Measurements from ENCODE around the gene NAE1. TPM values are rescaled to one million over a fixed set of nuclear protein-coding genes. Genes with fewer than 3 reads are reported as not detected.

NAE1 gene
- total RNA-seq, 1 experiment from 2014 or later = 129 TPM

GRCh38 chr16:66814734-66815133, 16.0 kb downstream of the NAE1 start:
- Mint-ChIP-seq H3K36me3 (peaks cover 78% of the 10 kb centered on the region), H3K4me3 (no peak overlapping the region), H3K9me3 (no peaks in the 10 kb centered on the region), H3K27ac (no peak overlapping the region), H3K27me3 (ENCODE audit: low read depth) (no peaks in the 10 kb centered on the region), H3K4me1 (no peaks in the 10 kb centered on the region)
- ATAC-seq (no peak), DNase-seq (ENCODE audit: low spot score) (no peak)
- TF ChIP-seq USF1 (CRISPR knock-in tag; IDR thresholded peaks at IDR 0.05) = no peak
- no peak for TF ChIP-seq PREB (CRISPR knock-in tag; IDR thresholded peaks at IDR 0.05; ENCODE audit: borderline replicate concordance)
- no peak for TF ChIP-seq EMX1 (CRISPR knock-in tag; IDR thresholded peaks at IDR 0.05)
- TF ChIP-seq ZNF512 (CRISPR knock-in tag; IDR thresholded peaks at IDR 0.05; ENCODE audit: borderline replicate concordance) = no peak
- TF ChIP-seq ETV6 (CRISPR knock-in tag; IDR thresholded peaks at IDR 0.05) = no peak
- TF ChIP-seq KAT7 (CRISPR knock-in tag; IDR thresholded peaks at IDR 0.05; ENCODE audit: borderline replicate concordance) = no peak
- TF ChIP-seq ESRRA (CRISPR knock-in tag; IDR thresholded peaks at IDR 0.05; ENCODE audit: borderline replicate concordance) = no peak
- no peak for TF ChIP-seq MXD4 (CRISPR knock-in tag; IDR thresholded peaks at IDR 0.05; ENCODE audit: borderline replicate concordance)
- no peak for TF ChIP-seq TEAD4 (CRISPR knock-in tag; IDR thresholded peaks at IDR 0.05)
- no peak for TF ChIP-seq FOXJ3 (CRISPR knock-in tag; IDR thresholded peaks at IDR 0.05; ENCODE audit: borderline replicate concordance)
- TF ChIP-seq GABPB1 (CRISPR knock-in tag; IDR thresholded peaks at IDR 0.05) = no peak
- TF ChIP-seq, protein P1, sequence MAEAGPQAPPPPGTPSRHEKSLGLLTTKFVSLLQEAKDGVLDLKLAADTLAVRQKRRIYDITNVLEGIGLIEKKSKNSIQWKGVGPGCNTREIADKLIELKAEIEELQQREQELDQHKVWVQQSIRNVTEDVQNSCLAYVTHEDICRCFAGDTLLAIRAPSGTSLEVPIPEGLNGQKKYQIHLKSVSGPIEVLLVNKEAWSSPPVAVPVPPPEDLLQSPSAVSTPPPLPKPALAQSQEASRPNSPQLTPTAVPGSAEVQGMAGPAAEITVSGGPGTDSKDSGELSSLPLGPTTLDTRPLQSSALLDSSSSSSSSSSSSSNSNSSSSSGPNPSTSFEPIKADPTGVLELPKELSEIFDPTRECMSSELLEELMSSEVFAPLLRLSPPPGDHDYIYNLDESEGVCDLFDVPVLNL (CRISPR knock-in tag; IDR thresholded peaks at IDR 0.05; ENCODE audit: borderline replicate concordance, low read depth) = no peak
- TF ChIP-seq ZMAT4 (CRISPR knock-in tag; IDR thresholded peaks at IDR 0.05) = no peak
- TF ChIP-seq PRDM15 (CRISPR knock-in tag; IDR thresholded peaks at IDR 0.05) = no peak
- TF ChIP-seq, protein P2, sequence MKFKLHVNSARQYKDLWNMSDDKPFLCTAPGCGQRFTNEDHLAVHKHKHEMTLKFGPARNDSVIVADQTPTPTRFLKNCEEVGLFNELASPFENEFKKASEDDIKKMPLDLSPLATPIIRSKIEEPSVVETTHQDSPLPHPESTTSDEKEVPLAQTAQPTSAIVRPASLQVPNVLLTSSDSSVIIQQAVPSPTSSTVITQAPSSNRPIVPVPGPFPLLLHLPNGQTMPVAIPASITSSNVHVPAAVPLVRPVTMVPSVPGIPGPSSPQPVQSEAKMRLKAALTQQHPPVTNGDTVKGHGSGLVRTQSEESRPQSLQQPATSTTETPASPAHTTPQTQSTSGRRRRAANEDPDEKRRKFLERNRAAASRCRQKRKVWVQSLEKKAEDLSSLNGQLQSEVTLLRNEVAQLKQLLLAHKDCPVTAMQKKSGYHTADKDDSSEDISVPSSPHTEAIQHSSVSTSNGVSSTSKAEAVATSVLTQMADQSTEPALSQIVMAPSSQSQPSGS (CRISPR knock-in tag; IDR thresholded peaks at IDR 0.05; ENCODE audit: borderline replicate concordance, low read depth) = no peak
- TF ChIP-seq, protein P3, sequence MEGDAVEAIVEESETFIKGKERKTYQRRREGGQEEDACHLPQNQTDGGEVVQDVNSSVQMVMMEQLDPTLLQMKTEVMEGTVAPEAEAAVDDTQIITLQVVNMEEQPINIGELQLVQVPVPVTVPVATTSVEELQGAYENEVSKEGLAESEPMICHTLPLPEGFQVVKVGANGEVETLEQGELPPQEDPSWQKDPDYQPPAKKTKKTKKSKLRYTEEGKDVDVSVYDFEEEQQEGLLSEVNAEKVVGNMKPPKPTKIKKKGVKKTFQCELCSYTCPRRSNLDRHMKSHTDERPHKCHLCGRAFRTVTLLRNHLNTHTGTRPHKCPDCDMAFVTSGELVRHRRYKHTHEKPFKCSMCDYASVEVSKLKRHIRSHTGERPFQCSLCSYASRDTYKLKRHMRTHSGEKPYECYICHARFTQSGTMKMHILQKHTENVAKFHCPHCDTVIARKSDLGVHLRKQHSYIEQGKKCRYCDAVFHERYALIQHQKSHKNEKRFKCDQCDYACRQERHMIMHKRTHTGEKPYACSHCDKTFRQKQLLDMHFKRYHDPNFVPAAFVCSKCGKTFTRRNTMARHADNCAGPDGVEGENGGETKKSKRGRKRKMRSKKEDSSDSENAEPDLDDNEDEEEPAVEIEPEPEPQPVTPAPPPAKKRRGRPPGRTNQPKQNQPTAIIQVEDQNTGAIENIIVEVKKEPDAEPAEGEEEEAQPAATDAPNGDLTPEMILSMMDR (IDR thresholded peaks at IDR 0.05) = no peak
- TF ChIP-seq ZNF425 (CRISPR knock-in tag; conservative IDR thresholded peaks at IDR 0.05) = no peak
- POLR2A ChIA-PET = interaction anchor here (0.7 to 1.2 kb wide), 2 partner anchors 16 to 742 kb away, joined by 3 read pairs; partner anchors contain the start of gene NAE1
- CTCF ChIA-PET = interaction anchor here (1.4 kb wide), 1 partner anchor 16 kb away, joined by 5 read pairs; the partner anchor contains the start of gene NAE1
